Muscle layer of colon (tissue), 2 donors: Measurements from ENCODE around the gene KAZN.

Experiments used
- H3K27ac ChIP-seq: one replicate; pipeline ENCODE4 v1.7.0; 2013; ENCODE audit warnings: low read depth, mild to moderate bottlenecking, low read length, moderate library complexity
- H3K27me3 ChIP-seq, 2 donors: one replicate each; pipeline ENCODE4 v1.7.0; 2013; ENCODE audit warnings: low read length in 2 of 2, mild to moderate bottlenecking in 2 of 2; ENCODE audit not compliant: insufficient read depth in 2 of 2, control insufficient read depth in 1 of 2
- H3K36me3 ChIP-seq: one replicate; pipeline ENCODE4 v1.7.0; 2013; ENCODE audit warnings: mild to moderate bottlenecking, low read length; ENCODE audit not compliant: insufficient read depth
- H3K4me1 ChIP-seq: one replicate; pipeline ENCODE4 v1.7.0; 2013; ENCODE audit warnings: mild to moderate bottlenecking, low read length; ENCODE audit not compliant: insufficient read depth
- H3K4me3 ChIP-seq, 2 donors: one replicate each; pipeline ENCODE4 v1.7.0; 2013; ENCODE audit warnings: low read length in 2 of 2, low read depth in 1 of 2, mild to moderate bottlenecking in 1 of 2, moderate library complexity in 1 of 2
- H3K9ac ChIP-seq: one replicate; pipeline ENCODE4 v1.7.0; 2013; ENCODE audit warnings: low read length
- H3K9me3 ChIP-seq: one replicate; pipeline ENCODE4 v1.7.0; 2013; ENCODE audit warnings: mild to moderate bottlenecking, low read length
- donor health status: abdominal sarcoma.
- donor health status: Adenocarcinoma of cecum.

The KAZN gene

GRCh38 chr1:14827870-14828269 lies 229.4 kb downstream of the KAZN start:
- Histone ChIP-seq H3K27ac (no peak overlapping the region), H3K36me3 (no peaks in the 10 kb centered on the region), H3K4me1 (no peaks in the 10 kb centered on the region), H3K27me3 (no peaks in the 10 kb centered on the region), H3K9me3 (no peaks in the 10 kb centered on the region), H3K9ac (no peak overlapping the region), H3K4me3 (no peak overlapping the region)

GRCh38 chr1:14828665-14829064 lies 230.2 kb downstream of the KAZN start:
- no peak overlapping the region for H3K4me3 ChIP-seq
- H3K4me1 ChIP-seq = no peaks in the 10 kb centered on the region
- no peaks in the 10 kb centered on the region for H3K27me3 ChIP-seq
- H3K36me3 ChIP-seq = no peaks in the 10 kb centered on the region
- no peaks in the 10 kb centered on the region for H3K9me3 ChIP-seq
- no peak overlapping the region for H3K9ac ChIP-seq
- H3K27ac ChIP-seq = no peak overlapping the region

GRCh38 chr1:14835725-14836124 lies 237.2 kb downstream of the KAZN start:
- H3K9ac ChIP-seq = no peak overlapping the region
- no peaks in the 10 kb centered on the region for H3K4me1 ChIP-seq
- no peaks in the 10 kb centered on the region for H3K27me3 ChIP-seq
- H3K9me3 ChIP-seq = no peaks in the 10 kb centered on the region
- no peaks in the 10 kb centered on the region for H3K36me3 ChIP-seq
- no peak overlapping the region for H3K27ac ChIP-seq
- no peak overlapping the region for H3K4me3 ChIP-seq

- H3K27me3 ChIP-seq = no peaks in the 10 kb centered on the region
- no peaks in the 10 kb centered on the region for H3K4me1 ChIP-seq
- H3K9me3 ChIP-seq = peaks cover 2% of the 10 kb centered on the region
- no peak overlapping the region for H3K4me3 ChIP-seq
- H3K36me3 ChIP-seq = no peaks in the 10 kb centered on the region
- H3K9ac ChIP-seq = no peak overlapping the region
- no peak overlapping the region for H3K27ac ChIP-seq
Observed at GRCh38 chr1:14836426-14837140, 238.1 kb downstream of the KAZN start.

GRCh38 chr1:14840374-14840773 lies 241.9 kb downstream of the KAZN start:
- H3K36me3 ChIP-seq = no peaks in the 10 kb centered on the region
- H3K4me3 ChIP-seq = no peak overlapping the region
- H3K27ac ChIP-seq = no peak overlapping the region
- H3K9ac ChIP-seq = no peak overlapping the region
- H3K27me3 ChIP-seq = no peaks in the 10 kb centered on the region
- no peaks in the 10 kb centered on the region for H3K4me1 ChIP-seq
- H3K9me3 ChIP-seq = peaks cover 11% of the 10 kb centered on the region

GRCh38 chr1:14841456-14841855 lies 243.0 kb downstream of the KAZN start:
- H3K9me3 ChIP-seq = peaks cover 11% of the 10 kb centered on the region
- no peaks in the 10 kb centered on the region for H3K36me3 ChIP-seq
- no peaks in the 10 kb centered on the region for H3K4me1 ChIP-seq
- no peak overlapping the region for H3K27ac ChIP-seq
- H3K9ac ChIP-seq = no peak overlapping the region
- H3K4me3 ChIP-seq = no peak overlapping the region
- no peaks in the 10 kb centered on the region for H3K27me3 ChIP-seq

- no peaks in the 10 kb centered on the region for H3K27me3 ChIP-seq
- no peak overlapping the region for H3K4me3 ChIP-seq
Observed at GRCh38 chr1:14841951-14842350, 243.5 kb downstream of the KAZN start.

GRCh38 chr1:14842361-14842760 lies 243.9 kb downstream of the KAZN start:
- H3K4me3 ChIP-seq = no peak overlapping the region
- peaks cover 11% of the 10 kb centered on the region for H3K9me3 ChIP-seq
- no peaks in the 10 kb centered on the region for H3K4me1 ChIP-seq
- no peaks in the 10 kb centered on the region for H3K36me3 ChIP-seq
- H3K27ac ChIP-seq = no peak overlapping the region
- no peak overlapping the region for H3K9ac ChIP-seq
- H3K27me3 ChIP-seq = no peaks in the 10 kb centered on the region

More at GRCh38 chr1:14841951-14842350, 243.5 kb downstream of the KAZN start:
- Histone ChIP-seq H3K9me3 (peaks cover 11% of the 10 kb centered on the region), H3K9ac (no peak overlapping the region), H3K36me3 (no peaks in the 10 kb centered on the region), H3K4me1 (no peaks in the 10 kb centered on the region), H3K27ac (no peak overlapping the region)

- Histone ChIP-seq H3K9me3 (peaks cover 11% of the 10 kb centered on the region), H3K27ac (no peak overlapping the region), H3K4me3 (no peak overlapping the region)
Observed at GRCh38 chr1:14842891-14843290, 244.4 kb downstream of the KAZN start.

GRCh38 chr1:14843525-14843924 lies 245.0 kb downstream of the KAZN start:
- Histone ChIP-seq H3K27ac (no peak overlapping the region), H3K9me3 (peaks cover 11% of the 10 kb centered on the region), H3K27me3 (no peaks in the 10 kb centered on the region), H3K4me3 (no peak overlapping the region), H3K9ac (no peak overlapping the region), H3K36me3 (no peaks in the 10 kb centered on the region), H3K4me1 (no peaks in the 10 kb centered on the region)

More at GRCh38 chr1:14842891-14843290, 244.4 kb downstream of the KAZN start:
- Histone ChIP-seq H3K4me1 (no peaks in the 10 kb centered on the region), H3K27me3 (no peaks in the 10 kb centered on the region), H3K9ac (no peak overlapping the region), H3K36me3 (no peaks in the 10 kb centered on the region)

GRCh38 chr1:14844356-14844755 lies 245.9 kb downstream of the KAZN start:
- Histone ChIP-seq H3K27me3 (no peaks in the 10 kb centered on the region), H3K9ac (no peak overlapping the region), H3K9me3 (peaks cover 11% of the 10 kb centered on the region), H3K27ac (no peak overlapping the region), H3K36me3 (no peaks in the 10 kb centered on the region), H3K4me1 (no peaks in the 10 kb centered on the region), H3K4me3 (no peak overlapping the region)

GRCh38 chr1:14844923-14845617 lies 246.6 kb downstream of the KAZN start:
- Histone ChIP-seq H3K36me3 (no peaks in the 10 kb centered on the region), H3K27ac (no peak overlapping the region), H3K9ac (no peak overlapping the region), H3K4me3 (no peak overlapping the region), H3K9me3 (peaks cover 11% of the 10 kb centered on the region), H3K27me3 (no peaks in the 10 kb centered on the region), H3K4me1 (no peaks in the 10 kb centered on the region)
